Measurements from ENCODE around the gene PLXNA4. TPM values are rescaled to one million over a fixed set of nuclear protein-coding genes. Genes with fewer than 3 reads are reported as not detected.

PLXNA4 gene
- total RNA-seq, 1 donor from 2014 or later = 5.3 TPM

DNA sequence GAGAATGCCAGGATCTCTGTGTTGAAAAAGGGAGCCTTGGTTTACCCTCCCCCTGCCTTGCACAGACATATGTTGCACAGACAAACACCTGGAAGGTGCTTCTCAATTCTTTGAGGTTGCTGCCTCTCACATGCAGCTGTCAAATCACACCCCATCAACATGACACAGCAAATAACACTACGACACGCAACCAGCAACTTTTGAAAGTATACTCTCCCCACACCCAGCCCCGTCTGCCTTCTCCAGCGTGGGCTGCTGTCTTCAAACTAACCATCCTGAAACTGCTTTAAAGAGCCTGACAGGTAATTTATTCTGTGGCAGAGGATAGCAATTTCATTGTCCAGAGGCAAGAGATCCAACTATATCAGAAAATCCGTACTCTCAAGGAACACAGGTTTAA lies 136.1 kb downstream of the PLXNA4 start:
- no peak for DNase-seq (ENCODE audit: low read depth in 2 of 2)

DNA sequence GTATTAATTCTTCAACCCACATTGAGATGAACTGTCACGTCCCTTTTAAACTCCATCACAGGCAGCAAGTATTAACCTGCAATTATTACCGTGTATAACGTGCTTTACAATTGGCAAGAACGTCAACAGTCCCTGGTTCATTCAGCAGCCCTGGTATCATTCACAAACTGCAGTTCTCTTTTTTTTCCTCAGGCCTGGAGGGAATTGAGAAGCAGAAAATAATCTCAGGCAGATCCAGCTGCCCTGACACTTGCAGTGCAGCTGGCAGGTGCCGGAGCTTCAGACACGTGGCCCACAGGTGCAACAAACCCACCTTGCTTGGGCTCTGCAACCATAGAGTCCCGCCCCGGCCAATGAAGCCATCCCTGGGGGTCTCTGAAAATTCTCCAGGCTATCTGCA lies 137.3 kb downstream of the PLXNA4 start:
- no peak for DNase-seq (ENCODE audit: low read depth in 2 of 2)

DNA sequence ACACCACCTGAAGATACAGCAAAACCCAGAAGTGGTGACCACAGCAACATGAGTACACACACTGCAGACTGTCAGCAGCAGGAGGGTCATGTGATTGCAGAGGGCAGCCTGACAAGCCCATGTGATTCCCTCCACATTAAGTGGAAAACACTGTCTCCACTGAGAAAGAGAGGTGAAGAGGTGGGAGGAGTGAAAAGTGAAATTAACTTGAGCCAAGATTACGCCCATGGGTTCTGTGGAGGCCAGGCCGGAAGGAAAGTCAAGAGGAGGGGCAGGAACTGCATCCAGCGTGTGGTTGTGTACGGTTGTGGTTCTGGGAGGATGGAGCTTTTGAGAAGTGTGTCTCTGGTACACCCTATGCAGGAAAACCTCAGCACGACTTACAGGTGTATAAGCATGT lies 138.5 kb downstream of the PLXNA4 start:
- peak; percentile 31 to 68 for DNase-seq (ENCODE audit: low read depth in 2 of 2)

DNA sequence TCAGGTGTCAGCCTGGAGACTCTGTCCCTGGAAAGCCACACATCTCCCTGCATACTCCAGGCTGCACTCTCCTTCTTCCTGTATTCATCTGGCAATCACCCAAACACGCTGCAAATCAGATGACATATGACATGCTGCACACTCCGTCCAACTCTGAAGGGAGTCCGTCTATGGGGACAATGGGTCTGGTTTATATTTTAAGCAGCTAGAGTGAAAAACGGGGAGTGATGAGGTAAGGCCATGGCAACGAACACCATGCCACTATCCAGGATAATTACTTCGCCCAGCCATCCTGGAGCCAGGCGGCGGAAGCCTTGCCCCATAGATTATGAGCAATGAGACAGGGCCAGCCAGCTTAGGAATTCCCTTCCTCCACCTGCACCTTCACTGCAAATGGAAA lies 140.1 kb downstream of the PLXNA4 start:
- DNase-seq (ENCODE audit: low read depth in 2 of 2) = peak; percentile 60 to 69

DNA sequence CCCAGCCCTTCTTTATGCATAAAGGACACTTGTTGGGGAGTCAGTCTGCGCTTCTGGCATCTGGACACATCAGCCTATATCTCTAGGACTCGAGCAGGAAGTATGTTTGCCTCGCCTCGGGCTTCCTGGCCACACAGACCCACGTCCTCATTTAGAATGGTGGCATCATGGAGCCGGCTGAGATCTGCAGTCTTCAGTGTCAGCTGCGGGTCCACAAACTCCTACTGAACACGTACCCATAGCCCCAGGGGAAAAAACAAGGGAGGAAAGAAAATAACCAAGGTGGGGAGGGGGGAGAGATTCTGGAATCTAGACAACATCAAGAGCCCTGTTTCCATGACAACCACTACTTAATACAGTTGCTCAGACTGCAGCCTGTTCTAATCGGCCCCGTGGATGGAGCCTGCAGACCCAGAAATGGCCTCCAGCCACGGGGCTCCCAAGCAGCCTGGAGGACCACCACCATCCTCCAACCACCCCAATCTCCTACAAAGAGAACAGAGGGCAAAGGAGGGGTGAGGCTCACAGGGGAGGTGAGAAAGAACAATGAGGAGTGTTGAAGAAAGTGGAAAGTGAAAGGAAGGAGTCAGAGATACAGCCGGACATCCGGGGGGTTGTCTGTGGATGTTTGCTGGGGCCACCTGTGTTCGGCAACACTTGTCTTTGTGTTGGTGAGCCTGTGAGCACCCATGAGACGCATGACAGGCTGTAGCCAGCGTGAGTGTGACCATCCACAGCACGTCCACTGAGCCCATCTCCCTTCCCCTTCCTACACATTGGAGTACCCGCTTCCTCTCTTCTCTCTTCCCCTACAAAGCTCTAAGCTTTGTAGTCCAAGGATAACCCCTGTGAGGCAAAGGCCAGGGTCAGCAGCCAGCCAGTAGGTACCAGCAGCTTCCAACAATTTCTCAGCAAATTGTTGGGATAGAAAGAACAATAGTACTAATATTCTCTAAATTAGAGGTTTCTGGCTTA lies 141.0 kb downstream of the PLXNA4 start:
- DNase-seq (ENCODE audit: low read depth in 2 of 2) = no peak

DNA sequence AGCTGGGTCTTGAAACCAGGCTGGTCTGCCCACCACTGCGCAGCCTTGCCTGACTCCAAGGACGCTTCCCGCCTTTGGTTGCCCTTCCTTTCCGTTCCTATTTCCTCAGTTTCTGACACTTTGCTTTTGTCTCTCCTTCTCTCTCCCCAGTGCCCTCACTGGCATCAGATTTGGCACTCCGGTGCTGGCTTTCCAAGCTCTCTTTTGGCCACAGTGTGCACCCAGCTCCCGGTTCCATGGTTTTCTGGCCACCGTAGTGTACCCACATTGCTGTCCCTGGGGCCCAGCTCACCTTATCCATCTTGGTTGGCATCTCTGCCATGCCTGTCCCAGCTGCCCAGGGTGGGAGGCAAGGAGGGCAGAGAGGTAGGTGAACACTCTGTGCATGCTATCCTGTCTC lies 142.2 kb downstream of the PLXNA4 start:
- DNase-seq (ENCODE audit: low read depth in 2 of 2) = no peak

DNA sequence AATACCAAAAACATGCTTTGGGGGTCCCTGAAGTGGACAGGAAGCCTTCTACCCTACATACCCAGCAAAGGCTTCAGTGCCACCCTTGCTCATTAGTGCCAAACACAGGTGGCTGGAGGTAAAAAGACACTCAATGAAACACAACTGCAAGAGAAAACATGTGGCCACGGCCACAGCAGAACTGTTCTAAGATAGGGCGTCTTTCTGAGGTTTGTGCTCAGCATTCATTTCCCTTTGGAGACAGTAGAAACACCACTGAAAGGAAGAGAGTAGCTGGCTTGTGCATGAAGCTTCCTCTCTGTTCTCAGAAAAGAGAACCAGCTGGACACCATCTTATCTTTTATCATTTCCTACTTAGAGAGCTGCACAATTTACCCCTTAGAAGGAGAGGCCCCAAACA lies 143.0 kb downstream of the PLXNA4 start:
- DNase-seq (ENCODE audit: low read depth in 2 of 2) = no peak

DNA sequence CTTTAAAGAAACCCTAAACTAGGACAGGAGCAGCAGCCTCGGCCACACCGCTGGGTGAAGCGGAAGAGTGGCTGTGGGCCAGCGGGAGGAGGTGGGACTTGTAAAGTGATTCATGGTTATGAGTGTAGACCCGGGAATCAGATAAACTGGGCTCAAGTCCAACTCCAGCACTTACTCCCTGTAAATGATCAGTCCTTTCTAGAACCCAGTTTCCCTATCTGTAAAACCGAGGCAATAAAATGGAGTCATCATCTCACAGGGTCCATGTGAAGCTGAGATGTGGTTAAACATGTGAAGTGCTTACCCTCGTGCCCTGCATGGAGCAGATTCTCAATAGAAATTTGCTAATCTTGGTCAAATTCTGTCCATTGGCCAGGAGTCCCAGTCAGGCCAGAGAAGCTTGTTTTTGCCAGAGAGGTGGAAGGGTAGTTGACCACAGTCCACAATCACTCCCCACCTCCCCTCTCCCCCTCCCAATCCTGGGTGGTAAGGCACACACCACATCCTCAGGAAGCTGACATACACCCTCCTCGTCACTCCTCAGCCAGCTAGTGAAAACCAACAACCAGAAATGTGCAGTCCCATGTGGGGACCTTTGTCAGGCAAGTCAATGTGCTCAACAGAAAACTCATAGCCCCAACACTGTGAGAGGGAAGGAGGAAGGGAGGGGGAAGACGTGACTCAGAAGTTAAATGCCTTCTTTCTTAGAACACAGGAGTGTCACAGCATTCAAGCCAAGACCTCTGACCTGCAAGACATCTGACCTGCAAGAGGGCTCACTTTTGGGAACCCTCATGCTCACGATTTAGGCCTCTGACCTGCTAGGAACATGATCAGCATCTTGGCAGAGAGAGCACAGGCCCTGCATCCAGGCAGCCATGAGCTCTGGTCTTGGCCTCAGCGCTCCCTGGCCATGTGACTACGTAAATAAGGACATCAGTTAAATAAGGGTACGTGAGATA lies 145.1 kb downstream of the PLXNA4 start:
- peak; percentile 84 to 96 for DNase-seq (ENCODE audit: low read depth in 2 of 2)

DNA sequence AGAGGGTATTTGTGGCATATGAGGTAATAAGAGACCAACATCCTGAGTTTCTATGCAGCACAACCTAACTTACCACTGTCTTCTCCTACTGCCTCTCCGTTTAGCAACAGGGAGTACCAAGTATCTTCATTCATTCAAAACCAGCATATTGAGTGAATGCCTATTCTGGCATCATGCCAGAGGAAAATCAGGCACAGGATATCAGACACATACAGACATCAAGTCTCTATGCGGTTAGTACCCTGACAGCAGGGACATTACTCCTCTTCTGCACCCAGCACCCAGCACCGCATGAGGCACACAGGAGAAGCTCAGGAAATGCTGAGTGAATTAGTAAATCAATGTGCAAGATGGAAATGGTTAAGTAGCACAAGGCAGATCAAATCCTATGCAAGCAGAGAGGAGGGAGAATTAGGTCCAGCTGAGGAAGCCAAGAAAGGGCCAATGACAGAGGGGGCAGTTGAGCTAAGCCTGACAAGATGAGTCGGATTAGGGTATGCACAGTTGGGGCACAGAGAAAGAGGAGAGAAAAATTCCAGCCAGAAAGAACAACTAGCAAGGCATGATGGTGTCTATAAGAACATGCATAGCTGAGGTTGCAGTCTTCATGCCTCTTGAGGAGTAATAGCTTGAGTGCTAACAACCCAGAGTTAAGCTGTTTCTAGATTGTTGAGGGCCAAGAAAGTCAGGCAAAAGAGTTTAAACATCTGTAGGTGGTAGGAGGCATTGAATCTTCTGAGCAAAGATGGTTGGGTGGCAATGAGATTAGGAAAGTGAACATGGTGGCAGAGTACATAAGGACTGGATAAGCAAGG lies 146.0 kb downstream of the PLXNA4 start:
- peak in 1 of 2 donors; percentile 62 for DNase-seq (ENCODE audit: low read depth in 2 of 2)

DNA sequence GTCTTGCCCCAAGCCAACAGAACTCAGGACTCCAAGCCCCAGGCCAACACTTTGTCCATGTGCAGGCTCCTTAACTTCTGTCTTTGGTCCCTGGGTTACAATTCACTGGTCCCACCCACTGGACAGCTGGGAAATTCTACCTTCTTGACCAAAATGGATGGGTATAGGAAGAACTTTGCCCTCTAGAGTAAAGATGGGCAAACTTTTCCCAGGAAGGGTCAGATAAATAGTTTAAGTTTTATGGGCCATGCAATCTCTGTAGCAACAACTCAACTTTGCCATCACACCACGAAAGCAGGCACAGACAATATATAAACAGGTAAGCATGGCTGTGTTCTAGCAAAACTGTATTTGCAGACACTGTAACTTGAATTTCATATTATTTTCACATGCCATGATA lies 147.1 kb downstream of the PLXNA4 start:
- no peak for DNase-seq (ENCODE audit: low read depth in 2 of 2)

DNA sequence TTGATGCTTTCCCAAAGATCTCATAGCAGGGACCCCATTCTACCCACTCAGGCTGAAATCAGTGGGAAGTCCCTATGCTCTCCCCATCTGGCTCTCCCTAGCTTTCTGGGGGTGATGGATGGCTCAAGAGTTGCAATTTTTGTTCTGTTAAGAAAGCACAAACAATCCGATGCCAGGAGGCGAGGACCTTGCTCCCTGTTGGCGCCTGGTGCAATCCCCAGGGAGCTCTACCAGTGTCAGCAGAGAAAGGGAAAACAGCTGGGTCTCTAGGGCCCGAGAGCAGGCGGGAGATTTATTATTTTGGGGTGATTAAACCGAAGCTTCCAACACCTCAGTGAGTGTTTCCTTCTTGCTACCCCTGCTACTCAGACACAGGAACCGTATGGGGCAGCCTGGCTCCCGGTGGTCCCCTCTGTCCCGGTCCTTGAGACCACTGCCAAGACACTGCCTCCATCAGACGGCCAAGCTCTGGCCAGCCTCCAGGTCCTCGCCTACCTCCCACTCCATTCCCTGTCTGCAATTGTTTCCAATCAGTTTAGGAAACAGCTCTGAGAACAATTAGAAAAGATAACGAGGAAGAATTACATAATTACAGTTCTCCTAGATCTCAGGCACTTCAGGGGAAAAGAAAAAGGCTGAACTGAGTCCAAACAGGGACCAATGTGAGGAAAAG lies 147.9 kb downstream of the PLXNA4 start:
- no peak for DNase-seq (ENCODE audit: low read depth in 2 of 2)

DNA sequence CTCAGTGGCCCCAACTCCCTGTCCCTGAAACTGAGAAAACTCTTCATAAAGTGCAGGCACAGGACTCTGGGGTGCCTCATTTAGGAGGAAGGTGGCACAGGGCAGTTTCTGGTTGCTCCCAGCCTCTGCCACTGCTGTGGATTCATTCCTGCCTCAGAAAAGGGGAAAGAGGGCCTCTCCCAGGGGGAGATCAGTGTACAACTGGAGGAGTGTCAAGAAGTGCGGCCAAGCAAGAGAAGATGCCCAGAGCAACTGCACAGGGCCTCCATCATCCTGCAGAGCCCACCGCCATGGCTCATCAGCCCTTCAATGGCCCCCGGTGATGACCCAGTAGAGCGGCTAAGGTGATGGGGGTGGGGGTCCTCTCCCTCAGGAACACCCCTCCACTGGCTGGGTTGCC lies 150.3 kb downstream of the PLXNA4 start:
- no peak for DNase-seq (ENCODE audit: low read depth in 2 of 2)

DNA sequence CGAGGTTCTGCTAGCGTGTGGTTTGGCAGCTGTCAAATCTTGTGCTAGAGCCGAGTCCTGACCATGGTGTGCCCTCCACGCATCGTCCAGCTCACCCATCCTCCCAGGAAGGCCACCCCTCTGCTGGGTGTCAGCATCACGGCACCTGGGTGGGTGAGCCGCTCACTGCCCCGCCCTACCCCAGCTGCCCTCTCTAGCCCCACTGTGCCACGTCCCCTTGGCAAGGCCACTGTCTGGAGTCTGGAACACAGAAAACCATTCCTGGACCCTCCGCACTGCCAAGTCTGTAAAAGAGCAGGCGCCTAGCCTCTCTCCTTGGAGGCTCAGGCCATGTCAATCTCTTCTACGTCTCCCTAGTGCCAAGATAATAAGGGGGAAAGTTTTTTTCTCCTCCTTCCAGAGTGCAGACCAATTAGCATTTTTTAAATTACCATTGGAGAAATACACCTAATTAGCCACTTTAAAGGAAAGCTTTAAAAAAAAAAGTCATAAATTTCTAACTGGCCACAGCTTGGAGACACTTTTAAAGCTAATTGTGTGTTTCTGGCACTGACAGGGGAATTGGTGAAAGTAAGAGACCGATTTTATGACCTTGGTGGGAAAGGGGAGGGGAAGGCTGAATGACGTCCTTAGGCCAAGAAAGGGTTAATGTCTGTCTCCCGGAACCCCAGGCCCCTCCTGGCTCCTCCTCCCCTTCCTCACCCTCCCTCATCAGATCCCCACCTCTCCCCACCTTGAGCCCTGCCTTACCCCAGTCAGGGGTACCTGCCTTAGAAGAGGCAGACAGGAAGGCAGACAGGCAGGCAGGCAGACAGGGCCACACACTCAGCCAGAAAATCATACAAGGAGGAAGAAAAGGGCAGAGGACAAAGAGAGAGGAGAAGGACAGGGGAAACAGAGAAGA lies 151.2 kb downstream of the PLXNA4 start:
- no peak for DNase-seq (ENCODE audit: low read depth in 2 of 2)

DNA sequence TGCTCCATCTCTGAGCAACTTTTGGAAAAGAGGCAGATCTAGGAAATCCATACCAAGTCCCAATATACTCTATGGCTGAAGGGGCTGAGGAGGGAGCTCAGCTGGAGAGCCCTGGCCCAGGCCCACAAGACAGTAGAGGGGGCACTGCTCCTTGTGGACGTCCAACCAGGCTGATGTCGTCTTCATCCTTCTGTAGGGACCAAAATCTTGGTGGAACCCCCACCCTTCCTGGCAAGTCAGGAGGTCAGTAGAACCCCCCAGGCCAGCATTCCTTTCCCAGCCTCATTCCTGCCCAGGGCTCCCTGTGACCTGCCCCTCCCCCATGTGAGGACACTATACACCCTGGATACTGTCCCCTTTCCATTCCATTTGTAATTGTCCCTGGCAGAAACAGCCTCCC lies 152.0 kb downstream of the PLXNA4 start:
- no peak for DNase-seq (ENCODE audit: low read depth in 2 of 2)

DNA sequence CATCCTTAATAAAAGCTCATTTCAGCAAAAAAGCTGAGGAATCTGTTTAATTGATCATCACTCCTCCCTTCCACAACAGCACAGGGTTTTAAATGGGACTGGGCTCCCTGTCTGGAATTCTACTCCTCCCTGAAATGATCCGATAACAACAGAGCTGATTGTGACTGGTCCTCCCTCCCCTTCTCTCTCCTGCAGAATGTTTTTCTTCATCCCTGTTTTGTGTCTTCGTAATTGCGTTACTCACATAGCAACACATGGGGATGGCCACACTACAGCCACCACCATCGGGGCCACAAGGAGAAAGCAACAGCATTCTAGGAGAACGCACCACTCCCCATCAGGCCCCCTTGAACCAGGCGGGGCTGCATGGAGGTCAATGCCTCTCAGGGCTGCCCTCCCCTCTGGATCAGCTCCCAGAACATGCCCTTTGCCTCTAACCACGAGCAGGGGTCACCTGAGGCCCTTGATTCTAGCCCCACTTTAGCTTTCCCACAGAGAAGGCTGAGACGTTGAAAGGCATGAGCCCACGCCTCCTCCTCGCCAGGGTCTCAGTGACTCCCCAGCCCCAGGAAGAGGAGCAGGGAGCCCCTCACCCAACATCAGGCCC lies 152.6 kb downstream of the PLXNA4 start:
- DNase-seq (ENCODE audit: low read depth in 2 of 2) = no peak

DNA sequence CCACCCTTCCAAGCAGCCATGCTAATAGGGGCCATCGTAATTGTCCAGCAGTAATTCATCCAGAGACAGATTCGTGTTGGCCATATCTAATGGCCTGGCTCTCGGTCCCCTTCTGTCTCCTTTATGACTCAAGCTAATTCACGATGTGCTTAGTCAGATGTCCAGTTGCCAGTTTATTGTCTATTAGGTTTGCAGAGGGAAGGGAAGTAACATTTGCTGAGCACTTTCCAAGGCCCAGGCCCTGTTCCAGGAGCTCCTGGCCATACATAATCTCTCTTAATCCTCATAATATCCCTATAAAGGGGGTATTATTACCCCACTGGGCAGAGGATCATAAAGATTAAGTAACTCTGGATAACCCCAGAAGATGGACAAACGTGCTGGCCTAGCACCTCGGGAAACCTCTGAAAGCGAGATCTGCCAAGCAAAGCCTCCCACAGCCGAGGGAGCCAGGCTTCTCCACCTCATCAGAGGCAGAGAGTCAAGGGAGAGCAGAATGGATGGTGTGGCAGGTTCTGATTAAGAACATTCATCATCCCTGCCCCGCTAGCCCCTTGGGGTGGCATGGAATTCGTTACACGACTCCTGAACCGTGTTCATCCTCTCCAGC lies 153.7 kb downstream of the PLXNA4 start:
- DNase-seq (ENCODE audit: low read depth in 2 of 2) = peak in 1 of 2 donors; percentile 77

DNA sequence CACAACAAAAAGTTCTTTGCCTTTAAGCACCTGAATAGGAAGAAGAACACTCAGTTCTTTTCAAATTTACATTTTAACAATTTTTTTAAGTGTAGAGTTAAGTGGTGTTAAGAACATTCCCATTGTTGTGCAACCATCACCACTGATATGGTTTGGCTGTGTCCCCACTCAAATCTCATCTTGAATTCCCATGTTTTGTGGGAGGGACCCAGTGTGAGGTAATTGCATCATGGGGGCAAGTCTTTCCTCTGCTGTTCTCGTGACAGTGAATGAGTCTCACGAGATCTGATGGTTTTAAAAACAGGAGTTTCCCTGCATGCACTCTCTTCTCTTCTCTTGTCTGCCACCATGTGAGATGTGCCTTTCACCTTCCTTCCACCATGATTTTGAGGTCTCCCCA lies 155.7 kb downstream of the PLXNA4 start:
- DNase-seq (ENCODE audit: low read depth in 2 of 2) = no peak

DNA sequence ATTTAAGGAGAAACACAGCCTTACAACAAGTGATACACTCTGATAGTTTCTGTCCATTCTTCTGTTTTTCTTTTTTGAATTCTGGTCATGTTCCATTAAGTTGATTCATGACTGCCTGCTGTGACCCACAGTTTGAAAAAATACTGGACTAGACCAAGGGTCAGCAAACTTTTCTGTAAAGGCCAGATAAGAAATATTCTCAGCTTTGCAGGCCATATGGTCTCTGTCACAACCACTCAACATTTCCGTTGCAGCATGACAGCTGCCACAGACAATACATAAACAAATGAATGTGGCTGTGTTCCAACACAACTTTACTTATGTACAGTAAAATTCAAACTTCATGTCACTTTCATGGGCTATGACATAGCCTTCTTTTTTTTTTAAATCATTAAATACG lies 156.7 kb downstream of the PLXNA4 start:
- peak; percentile 98 for DNase-seq (ENCODE audit: low read depth in 2 of 2)

DNA sequence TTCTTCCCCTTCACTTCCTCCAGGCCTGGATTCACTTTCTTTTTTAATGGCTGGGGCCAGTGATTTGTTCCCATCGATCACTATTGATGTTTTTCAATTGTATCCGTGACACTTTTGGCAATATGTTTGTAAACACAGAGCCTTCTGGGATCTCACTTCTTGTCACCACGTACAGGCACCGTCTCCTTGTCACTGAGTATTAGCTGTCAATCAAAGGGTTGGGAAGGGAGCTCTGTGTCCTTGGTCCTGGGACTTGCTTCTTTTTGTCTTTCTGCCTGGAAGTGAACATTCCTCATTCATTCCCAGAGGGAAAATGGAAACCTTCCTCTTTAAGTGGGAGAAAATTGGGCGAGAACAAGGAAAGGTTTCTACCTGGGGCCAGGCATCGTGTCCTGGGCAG lies 157.4 kb downstream of the PLXNA4 start:
- DNase-seq (ENCODE audit: low read depth in 2 of 2) = no peak
